PFSK-1 (cell line): Measurements from ENCODE around the gene IKZF5.

Experiments
- FOXP2 ChIP-seq: optimal IDR thresholded peaks from 2 replicates; pipeline ENCODE3; 2011; ENCODE audit warnings: borderline replicate concordance, control low read depth, inconsistent platforms; ENCODE audit not compliant: insufficient read depth; ENCODE audit errors: extremely low read length, extremely low read depth
- POLR2AphosphoS5 ChIP-seq: IDR thresholded peaks from 2 replicates; pipeline ENCODE4 v1.6.1; 2012; ENCODE audit warnings: low read depth, mild to moderate bottlenecking, control low read depth, low read length, moderate library complexity
- SIN3A ChIP-seq: IDR thresholded peaks from 2 replicates; pipeline ENCODE4 v1.6.1; 2012; ENCODE audit warnings: mild to moderate bottlenecking, low read length, moderate library complexity, borderline replicate concordance; ENCODE audit not compliant: insufficient read depth
- TAF1 ChIP-seq: IDR thresholded peaks from 2 replicates; pipeline ENCODE4 v1.6.1; 2012; ENCODE audit warnings: low read length, control low read depth, borderline replicate concordance; ENCODE audit not compliant: insufficient read depth
- TF ChIP-seq, protein P1 (sequence below), 2 experiments: IDR thresholded peaks; 2 replicates each; pipeline versions ENCODE4 v1.6.1 to v1.8.0; 2011 to 2012; ENCODE audit warnings: low read depth in 2 of 2, low read length in 2 of 2, control low read depth in 1 of 2, inconsistent platforms in 1 of 2, mild to moderate bottlenecking in 1 of 2, moderate library complexity in 1 of 2; ENCODE audit not compliant: insufficient read depth in 1 of 2

The IKZF5 gene

DNA sequence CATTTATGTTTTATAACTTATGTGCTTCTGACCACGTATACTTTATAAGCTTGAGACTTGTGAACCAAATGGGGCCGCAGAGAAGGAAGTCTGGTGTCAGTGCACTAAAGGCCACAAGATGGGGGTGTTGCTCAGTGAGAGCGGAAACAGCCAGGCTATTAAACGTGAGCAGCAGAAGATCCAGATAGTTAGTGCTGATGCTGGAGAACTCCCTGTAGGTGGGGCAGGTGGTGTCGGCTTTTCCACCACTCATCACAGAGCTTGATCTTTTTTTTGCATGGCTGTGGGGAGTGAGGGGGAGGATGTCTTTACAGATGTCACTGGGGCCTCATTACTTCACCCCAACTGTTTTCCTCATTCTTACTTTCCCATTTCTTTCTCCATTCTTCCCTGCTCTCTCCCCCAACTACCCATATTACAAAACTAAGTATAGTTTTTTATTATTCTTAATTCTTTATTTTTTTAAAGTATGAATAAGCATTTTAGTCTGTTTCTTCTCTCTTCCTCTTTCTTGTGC lies 34.9 kb upstream of the IKZF5 start:
- no peak for TF ChIP-seq POLR2AphosphoS5
- TF ChIP-seq, protein P1, sequence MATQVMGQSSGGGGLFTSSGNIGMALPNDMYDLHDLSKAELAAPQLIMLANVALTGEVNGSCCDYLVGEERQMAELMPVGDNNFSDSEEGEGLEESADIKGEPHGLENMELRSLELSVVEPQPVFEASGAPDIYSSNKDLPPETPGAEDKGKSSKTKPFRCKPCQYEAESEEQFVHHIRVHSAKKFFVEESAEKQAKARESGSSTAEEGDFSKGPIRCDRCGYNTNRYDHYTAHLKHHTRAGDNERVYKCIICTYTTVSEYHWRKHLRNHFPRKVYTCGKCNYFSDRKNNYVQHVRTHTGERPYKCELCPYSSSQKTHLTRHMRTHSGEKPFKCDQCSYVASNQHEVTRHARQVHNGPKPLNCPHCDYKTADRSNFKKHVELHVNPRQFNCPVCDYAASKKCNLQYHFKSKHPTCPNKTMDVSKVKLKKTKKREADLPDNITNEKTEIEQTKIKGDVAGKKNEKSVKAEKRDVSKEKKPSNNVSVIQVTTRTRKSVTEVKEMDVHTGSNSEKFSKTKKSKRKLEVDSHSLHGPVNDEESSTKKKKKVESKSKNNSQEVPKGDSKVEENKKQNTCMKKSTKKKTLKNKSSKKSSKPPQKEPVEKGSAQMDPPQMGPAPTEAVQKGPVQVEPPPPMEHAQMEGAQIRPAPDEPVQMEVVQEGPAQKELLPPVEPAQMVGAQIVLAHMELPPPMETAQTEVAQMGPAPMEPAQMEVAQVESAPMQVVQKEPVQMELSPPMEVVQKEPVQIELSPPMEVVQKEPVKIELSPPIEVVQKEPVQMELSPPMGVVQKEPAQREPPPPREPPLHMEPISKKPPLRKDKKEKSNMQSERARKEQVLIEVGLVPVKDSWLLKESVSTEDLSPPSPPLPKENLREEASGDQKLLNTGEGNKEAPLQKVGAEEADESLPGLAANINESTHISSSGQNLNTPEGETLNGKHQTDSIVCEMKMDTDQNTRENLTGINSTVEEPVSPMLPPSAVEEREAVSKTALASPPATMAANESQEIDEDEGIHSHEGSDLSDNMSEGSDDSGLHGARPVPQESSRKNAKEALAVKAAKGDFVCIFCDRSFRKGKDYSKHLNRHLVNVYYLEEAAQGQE (IDR thresholded peaks at IDR 0.05; ENCODE audit: insufficient read depth in 1 of 2, low read depth in 2 of 2, low read length in 2 of 2) = no peak
- no peak for TF ChIP-seq SIN3A
- TF ChIP-seq FOXP2 = no peak
- TF ChIP-seq TAF1 = no peak

GRCh38 chr10:123042708-123043408 lies 34.3 kb upstream of the IKZF5 start:
- TF ChIP-seq TAF1 (no peak), FOXP2 (no peak)

GRCh38 chr10:123039632-123039930 lies 31.0 kb upstream of the IKZF5 start:
- no peak for TF ChIP-seq POLR2AphosphoS5
- no peak for TF ChIP-seq SIN3A
- TF ChIP-seq FOXP2 = no peak
- no peak for TF ChIP-seq TAF1
- TF ChIP-seq, protein P1 (IDR thresholded peaks at IDR 0.05; ENCODE audit: insufficient read depth in 1 of 2, low read depth in 2 of 2, low read length in 2 of 2) = no peak

DNA sequence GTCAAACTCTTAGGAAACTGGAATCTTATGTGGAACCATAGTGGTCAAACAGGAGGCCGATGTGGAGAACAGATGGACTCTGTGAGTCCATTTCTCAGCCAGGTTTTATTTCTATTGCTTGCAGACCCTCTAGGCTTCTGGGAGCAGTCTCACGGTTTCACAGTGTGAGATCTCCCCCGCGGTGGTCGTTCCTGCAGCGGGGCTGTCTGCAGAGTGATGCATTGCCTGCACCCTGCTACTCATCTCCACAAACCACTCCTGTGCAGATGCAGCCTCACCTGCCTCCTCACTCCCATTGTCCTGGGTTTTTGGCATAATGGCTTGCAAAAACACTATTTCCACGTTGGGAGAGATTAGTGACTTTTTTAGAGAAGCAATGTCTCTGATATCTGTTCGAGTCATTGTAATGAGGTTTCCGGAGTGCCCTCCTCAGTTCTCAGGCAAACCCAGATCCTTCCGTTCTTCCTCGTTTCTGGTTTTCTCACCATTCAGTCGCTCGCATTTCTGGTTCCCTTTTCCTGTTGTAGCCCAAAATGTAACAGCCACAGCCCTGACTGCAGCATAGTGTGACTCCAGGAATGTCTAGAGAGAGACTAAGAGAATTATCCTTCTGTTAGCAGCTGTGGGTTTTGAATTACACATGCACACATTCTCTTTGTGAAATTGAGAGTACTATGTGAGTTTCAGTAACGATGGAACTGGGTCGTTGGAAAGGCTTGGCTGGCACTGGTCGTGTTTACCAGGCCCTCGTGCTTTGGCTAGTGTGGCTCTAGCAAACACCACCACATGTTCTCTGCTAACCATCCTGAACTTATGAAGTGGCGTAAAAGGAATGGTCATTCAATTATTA lies 30.4 kb upstream of the IKZF5 start:
- no peak for TF ChIP-seq FOXP2
- TF ChIP-seq, protein P1 (IDR thresholded peaks at IDR 0.05; ENCODE audit: insufficient read depth in 1 of 2, low read depth in 2 of 2, low read length in 2 of 2) = no peak

- TF ChIP-seq, protein P1 (IDR thresholded peaks at IDR 0.05; ENCODE audit: insufficient read depth in 1 of 2, low read depth in 2 of 2, low read length in 2 of 2) = no peak
- TF ChIP-seq POLR2AphosphoS5 = no peak
- TF ChIP-seq TAF1 = no peak
- no peak for TF ChIP-seq SIN3A
- no peak for TF ChIP-seq FOXP2
Observed at GRCh38 chr10:123035467-123036086, 27.0 kb upstream of the IKZF5 start.
